ENCODE results near the gene PALLD. TPM values are rescaled to one million over a fixed set of nuclear protein-coding genes. Genes with fewer than 3 reads are reported as not detected.
A peak's percentile ranks its signal among the peaks of the same experiment; 100 is the strongest.

The PALLD gene
- total RNA-seq, 4 donors from 2014 or later = 1,036 to 2,270 (median 2,202) TPM

DNA sequence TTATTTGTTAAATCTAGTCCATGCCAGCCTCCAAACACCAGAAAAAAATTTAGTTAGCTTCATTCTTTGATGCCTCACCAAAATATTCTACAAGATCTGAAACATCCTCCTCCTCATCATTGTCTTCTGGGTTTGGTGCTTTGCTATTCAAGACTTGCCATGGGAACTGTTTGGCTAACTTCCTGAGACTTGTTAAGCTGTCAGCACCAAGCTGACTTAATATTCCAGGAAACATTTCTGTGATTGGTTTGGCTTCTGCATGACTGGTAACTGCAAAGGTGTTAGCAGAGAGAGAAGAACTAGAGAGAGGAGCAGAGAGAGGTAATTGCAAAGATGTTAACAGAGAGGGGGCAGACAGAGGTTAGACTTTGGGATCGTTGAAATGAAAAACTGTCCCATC lies 101.3 kb downstream of the PALLD start:
- H3K27me3 ChIP-seq = no peaks in the 10 kb centered on the region
- H3K36me3 ChIP-seq = no peaks in the 10 kb centered on the region
- H3K27ac ChIP-seq = no peak overlapping the region
- no peak overlapping the region for H3K4me3 ChIP-seq
- TF ChIP-seq, protein P1, sequence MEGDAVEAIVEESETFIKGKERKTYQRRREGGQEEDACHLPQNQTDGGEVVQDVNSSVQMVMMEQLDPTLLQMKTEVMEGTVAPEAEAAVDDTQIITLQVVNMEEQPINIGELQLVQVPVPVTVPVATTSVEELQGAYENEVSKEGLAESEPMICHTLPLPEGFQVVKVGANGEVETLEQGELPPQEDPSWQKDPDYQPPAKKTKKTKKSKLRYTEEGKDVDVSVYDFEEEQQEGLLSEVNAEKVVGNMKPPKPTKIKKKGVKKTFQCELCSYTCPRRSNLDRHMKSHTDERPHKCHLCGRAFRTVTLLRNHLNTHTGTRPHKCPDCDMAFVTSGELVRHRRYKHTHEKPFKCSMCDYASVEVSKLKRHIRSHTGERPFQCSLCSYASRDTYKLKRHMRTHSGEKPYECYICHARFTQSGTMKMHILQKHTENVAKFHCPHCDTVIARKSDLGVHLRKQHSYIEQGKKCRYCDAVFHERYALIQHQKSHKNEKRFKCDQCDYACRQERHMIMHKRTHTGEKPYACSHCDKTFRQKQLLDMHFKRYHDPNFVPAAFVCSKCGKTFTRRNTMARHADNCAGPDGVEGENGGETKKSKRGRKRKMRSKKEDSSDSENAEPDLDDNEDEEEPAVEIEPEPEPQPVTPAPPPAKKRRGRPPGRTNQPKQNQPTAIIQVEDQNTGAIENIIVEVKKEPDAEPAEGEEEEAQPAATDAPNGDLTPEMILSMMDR (IDR thresholded peaks at IDR 0.05) = no peak
- TF ChIP-seq POLR2A (IDR thresholded peaks at IDR 0.05) (no peak), POLR2AphosphoS5 (IDR thresholded peaks at IDR 0.05) (no peak), EP300 (IDR thresholded peaks at IDR 0.05) (no peak)
- H3K9me3 ChIP-seq = no peaks in the 10 kb centered on the region
- WGBS, 2 donors (ENCODE audit: low coverage in 1 of 2) = 25 to 56% methylated on average over 1 of the region's 1 CpG
- no peak for ATAC-seq
- H3K4me1 ChIP-seq = peaks cover 0 to 10% (median 0%) of the 10 kb centered on the region in 3 donors

- H3K36me3 ChIP-seq = no peaks in the 10 kb centered on the region
- peaks cover 0 to 34% (median 17%) of the 10 kb centered on the region in 3 donors for H3K4me1 ChIP-seq
- H3K9me3 ChIP-seq = no peaks in the 10 kb centered on the region
- H3K4me3 ChIP-seq = no peak overlapping the region
- 74 to 86% methylated on average over 4 to 5 of the region's 5 CpGs for WGBS, 2 donors (ENCODE audit: low coverage in 1 of 2)
- TF ChIP-seq POLR2AphosphoS5 (IDR thresholded peaks at IDR 0.05) = no peak
- no peak for TF ChIP-seq EP300 (IDR thresholded peaks at IDR 0.05)
- no peak for TF ChIP-seq POLR2A (IDR thresholded peaks at IDR 0.05)
- TF ChIP-seq, protein P1 (IDR thresholded peaks at IDR 0.05) = no peak
- H3K27me3 ChIP-seq = no peaks in the 10 kb centered on the region
- ATAC-seq = no peak
- H3K27ac ChIP-seq = no peak overlapping the region
Measured at GRCh38 chr4:168600796-168601583, 104.1 kb downstream of the PALLD start.

DNA sequence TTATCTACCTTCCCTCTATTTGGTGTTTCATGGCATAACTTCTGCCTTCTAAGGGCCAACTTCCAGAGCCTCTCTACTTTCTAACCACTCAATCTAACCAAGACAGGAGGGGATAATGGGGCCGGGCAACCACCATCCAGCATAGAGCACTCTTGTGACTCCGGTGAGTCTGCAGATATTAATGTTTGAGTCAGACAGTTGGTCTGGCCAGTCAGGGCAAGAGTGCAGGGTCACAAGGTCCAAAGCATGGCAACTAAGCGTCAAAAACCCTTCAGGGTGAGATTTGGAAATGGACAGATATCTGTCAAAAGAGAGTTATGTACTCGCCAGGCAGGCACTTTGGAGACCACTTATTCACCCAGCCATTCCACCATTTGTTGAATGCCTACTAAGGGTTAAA lies 105.0 kb downstream of the PALLD start:
- WGBS, 2 donors (ENCODE audit: low coverage in 1 of 2) = 96 to 100% methylated on average over 2 to 4 of the region's 4 CpGs
- Histone ChIP-seq H3K9me3 (no peaks in the 10 kb centered on the region), H3K27me3 (no peaks in the 10 kb centered on the region), H3K4me3 (no peak overlapping the region), H3K27ac (no peak overlapping the region), H3K36me3 (no peaks in the 10 kb centered on the region), H3K4me1 (peaks cover 0 to 34% (median 17%) of the 10 kb centered on the region in 3 donors)
- no peak for TF ChIP-seq POLR2AphosphoS5 (IDR thresholded peaks at IDR 0.05)
- no peak for TF ChIP-seq POLR2A (IDR thresholded peaks at IDR 0.05)
- TF ChIP-seq, protein P1 (IDR thresholded peaks at IDR 0.05) = no peak
- no peak for TF ChIP-seq EP300 (IDR thresholded peaks at IDR 0.05)
- ATAC-seq = no peak

GRCh38 chr4:168604496-168605373 lies 107.9 kb downstream of the PALLD start:
- Histone ChIP-seq H3K4me1 (peaks cover 0 to 24% (median 17%) of the 10 kb centered on the region in 3 donors), H3K9me3 (no peaks in the 10 kb centered on the region), H3K36me3 (no peaks in the 10 kb centered on the region), H3K27ac (peak overlapping the region; percentile 68 to 80 (median 74)), H3K4me3 (no peak overlapping the region), H3K27me3 (no peaks in the 10 kb centered on the region)
- 53 to 54% methylated on average over 4 to 7 of the region's 7 CpGs for WGBS, 2 donors (ENCODE audit: low coverage in 1 of 2)
- no peak for TF ChIP-seq POLR2A (IDR thresholded peaks at IDR 0.05)
- TF ChIP-seq EP300 (IDR thresholded peaks at IDR 0.05) = no peak
- peak; percentile 47 for TF ChIP-seq POLR2AphosphoS5 (IDR thresholded peaks at IDR 0.05)
- TF ChIP-seq, protein P1 (IDR thresholded peaks at IDR 0.05) = no peak
- peak; percentile 96 for ATAC-seq

Data from gastroesophageal sphincter (tissue), 4 donors.